ENCODE results near the gene TTC7B. TPM values are rescaled to one million over a fixed set of nuclear protein-coding genes. Genes with fewer than 3 reads are reported as not detected.

The TTC7B gene
- total RNA-seq, 1 experiment from 2014 or later, result 70.6 TPM

- no peak overlapping the region for H3K27ac ChIP-seq (ENCODE audit: low read depth, low read length)
- no peaks in the 10 kb centered on the region for H3K79me2 ChIP-seq (ENCODE audit: insufficient read depth, low read length)
- H3K27me3 ChIP-seq (ENCODE audit: insufficient read depth, low read length), result no peaks in the 10 kb centered on the region
- no peaks in the 10 kb centered on the region; the same call in 1 of the 2 replicates for H4K20me1 ChIP-seq (ENCODE audit: insufficient read depth)
- ATAC-seq (no peak), DNase-seq (ENCODE audit: low read depth, low spot score) (no peak)
- peaks cover 2 to 7% of the 10 kb centered on the region in 2 experiments; a peak in 2 of 4 replicates for H3K4me1 ChIP-seq (ENCODE audit: control insufficient read depth in 1 of 2, insufficient read depth in 2 of 2, low read length in 2 of 2)
- CTCF ChIA-PET, result interaction anchor here (1.6 kb wide), 1 partner anchor 324 kb away, joined by 3 read pairs; no protein-coding TSS in a partner anchor
- no peaks in the 10 kb centered on the region for H3K9me3 ChIP-seq (ENCODE audit: control insufficient read depth in 1 of 2, insufficient read depth in 1 of 2, low read depth in 1 of 2, low read length in 2 of 2)
- no peak overlapping the region for H3K4me3 ChIP-seq (replicated peaks in 1 of 2; ENCODE audit: low read depth in 1 of 2, low read length in 2 of 2)
- H3K9ac ChIP-seq (ENCODE audit: low read length), result no peak overlapping the region
- H3K9me2 ChIP-seq (ENCODE audit: insufficient read depth), result no peaks in the 10 kb centered on the region
- POLR2A ChIA-PET, result no interaction called here
- RAD21 ChIA-PET (ENCODE audit: low non-redundant PET in 1 of 2, low total read pairs in 2 of 2, uncharacterized antibody in 2 of 2, unreplicated experiment in 2 of 2), result no interaction called here
- H2AFZ ChIP-seq (ENCODE audit: low read depth, low read length, poor library complexity, severe bottlenecking), result no peak overlapping the region
- BruUV-seq (replicated peaks), result no TSS peak
- intact Hi-C loops (cut with micrococcal nuclease), result no loop called here
- TF ChIP-seq MAX (IDR thresholded peaks at IDR 0.05) (no peak), SP1 (IDR thresholded peaks at IDR 0.05; ENCODE audit: low read depth) (no peak)
- H3K36me3 ChIP-seq (ENCODE audit: control insufficient read depth in 1 of 2, insufficient read depth in 2 of 2, low read length in 2 of 2), result no peaks in the 10 kb centered on the region
- no peak overlapping the region for H3K4me2 ChIP-seq (ENCODE audit: low read length)
Measured at GRCh38 chr14:90692826-90693225, 123.4 kb downstream of the TTC7B start.

GRCh38 chr14:90692061-90692460, 124.2 kb downstream of the TTC7B start:
- ChIA-PET CTCF (no interaction called here), RAD21 (ENCODE audit: low non-redundant PET in 1 of 2, low total read pairs in 2 of 2, uncharacterized antibody in 2 of 2, unreplicated experiment in 2 of 2) (no interaction called here), POLR2A (no interaction called here)
- H3K4me3 ChIP-seq (replicated peaks in 1 of 2; ENCODE audit: low read depth in 1 of 2, low read length in 2 of 2), result no peak overlapping the region
- H2AFZ ChIP-seq (ENCODE audit: low read depth, low read length, poor library complexity, severe bottlenecking), result no peak overlapping the region
- H3K27me3 ChIP-seq (ENCODE audit: insufficient read depth, low read length), result no peaks in the 10 kb centered on the region
- ATAC-seq (no peak), DNase-seq (ENCODE audit: low read depth, low spot score) (no peak)
- H3K9me3 ChIP-seq (ENCODE audit: control insufficient read depth in 1 of 2, insufficient read depth in 1 of 2, low read depth in 1 of 2, low read length in 2 of 2), result no peaks in the 10 kb centered on the region
- no TSS peak for BruUV-seq (replicated peaks)
- H3K4me2 ChIP-seq (ENCODE audit: low read length), result no peak overlapping the region
- H3K79me2 ChIP-seq (ENCODE audit: insufficient read depth, low read length), result no peaks in the 10 kb centered on the region
- no peaks in the 10 kb centered on the region for H3K36me3 ChIP-seq (ENCODE audit: control insufficient read depth in 1 of 2, insufficient read depth in 2 of 2, low read length in 2 of 2)
- H3K9ac ChIP-seq (ENCODE audit: low read length), result no peak overlapping the region
- no peaks in the 10 kb centered on the region; the same call in 1 of the 2 replicates for H4K20me1 ChIP-seq (ENCODE audit: insufficient read depth)
- TF ChIP-seq POLR2A (IDR thresholded peaks at IDR 0.05; ENCODE audit: borderline replicate concordance, extremely low read depth, insufficient read depth, insufficient read length), result no peak
- no peak for TF ChIP-seq MAX (IDR thresholded peaks at IDR 0.05)
- TF ChIP-seq SP1 (IDR thresholded peaks at IDR 0.05; ENCODE audit: low read depth), result no peak
- no peak for TF ChIP-seq SRF (IDR thresholded peaks at IDR 0.05; ENCODE audit: low read depth)
- TF ChIP-seq TCF7L2 (IDR thresholded peaks at IDR 0.05; ENCODE audit: borderline replicate concordance, extremely low read depth, insufficient read depth, insufficient read length), result no peak
- no peak for TF ChIP-seq ELF1 (IDR thresholded peaks at IDR 0.05; ENCODE audit: borderline replicate concordance, low read depth)
- no peak for TF ChIP-seq ZNF274 (IDR thresholded peaks at IDR 0.05; ENCODE audit: low read depth, low read length)
- no peak for TF ChIP-seq EZH2 (IDR thresholded peaks at IDR 0.05)
- H3K27ac ChIP-seq (ENCODE audit: low read depth, low read length), result no peak overlapping the region
- intact Hi-C loops (cut with micrococcal nuclease), result no loop called here
- no peaks in the 10 kb centered on the region for H3K4me1 ChIP-seq (ENCODE audit: control insufficient read depth in 1 of 2, insufficient read depth in 2 of 2, low read length in 2 of 2)
- H3K9me2 ChIP-seq (ENCODE audit: insufficient read depth), result no peaks in the 10 kb centered on the region
